ENCODE measurements around the gene IL17RE.

GRCh38 chr3:9886328-9886727 is 16.3 kb upstream of the IL17RE start:
- TF ChIP-seq POLR2AphosphoS5 (IDR thresholded peaks at IDR 0.05; ENCODE audit: borderline replicate concordance, low read depth, low read length) (no peak), EZH2 (IDR thresholded peaks at IDR 0.05) (no peak)

Measured in SK-N-MC (cell line).